HG03064 (cell line): Measurements from ENCODE around the gene RAMACL.
A peak's percentile ranks its signal among the peaks of the same experiment; 100 is the strongest.
"Not testable (repeated sequence)": the region's sequence is repeated elsewhere in the genome, so short reads cannot be mapped to it uniquely, and the experiment has no call there.

ENCODE experiments used
- ATAC-seq: cut with Tn5 transposase; IDR thresholded peaks from one replicate; pipeline ENCODE4 v1.9.1; 2021; ENCODE audit warnings: low read depth; ENCODE audit not compliant: unreplicated experiment

Gene RAMACL

DNA sequence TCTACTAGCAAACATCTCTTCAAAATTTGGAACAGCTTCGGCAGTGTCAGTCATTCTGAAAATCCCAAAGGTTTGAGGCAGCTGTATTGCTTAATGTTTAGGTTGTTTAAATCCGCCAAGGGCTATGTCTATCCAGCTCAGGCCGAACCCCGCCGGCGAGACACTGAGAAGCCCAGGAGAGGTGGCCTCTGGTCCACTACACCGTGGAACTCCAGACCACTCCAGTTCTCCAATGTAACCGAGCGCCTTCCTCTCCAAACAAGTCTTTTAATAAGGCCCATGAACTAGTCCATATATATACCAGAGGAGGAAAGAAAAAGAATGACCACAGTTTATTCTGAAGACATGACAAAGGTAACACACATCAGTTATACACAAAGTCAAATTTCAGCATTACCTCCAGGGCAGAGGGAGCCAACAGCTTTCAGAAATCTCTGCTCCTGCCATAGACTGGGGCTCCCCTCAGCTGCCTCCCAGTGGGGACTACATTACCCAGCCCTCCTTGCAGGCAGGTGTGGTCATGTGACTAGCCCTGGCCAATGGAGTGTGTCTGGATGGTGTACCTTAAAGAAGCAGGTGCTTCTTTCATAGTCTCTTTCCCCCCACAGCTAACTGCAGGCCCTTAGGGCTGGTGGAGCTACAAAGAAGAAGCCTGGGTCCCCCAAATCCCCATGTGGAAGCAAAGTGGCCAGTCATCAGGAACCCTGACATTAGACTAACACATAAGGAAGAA lies at the start of gene RAMACL:
Gene RAMACL (minus strand): TSS at position 255 of the 733 bp plus-strand sequence. CDS start 201 bp downstream, at position 54.
- ATAC-seq: peak; percentile 58

DNA sequence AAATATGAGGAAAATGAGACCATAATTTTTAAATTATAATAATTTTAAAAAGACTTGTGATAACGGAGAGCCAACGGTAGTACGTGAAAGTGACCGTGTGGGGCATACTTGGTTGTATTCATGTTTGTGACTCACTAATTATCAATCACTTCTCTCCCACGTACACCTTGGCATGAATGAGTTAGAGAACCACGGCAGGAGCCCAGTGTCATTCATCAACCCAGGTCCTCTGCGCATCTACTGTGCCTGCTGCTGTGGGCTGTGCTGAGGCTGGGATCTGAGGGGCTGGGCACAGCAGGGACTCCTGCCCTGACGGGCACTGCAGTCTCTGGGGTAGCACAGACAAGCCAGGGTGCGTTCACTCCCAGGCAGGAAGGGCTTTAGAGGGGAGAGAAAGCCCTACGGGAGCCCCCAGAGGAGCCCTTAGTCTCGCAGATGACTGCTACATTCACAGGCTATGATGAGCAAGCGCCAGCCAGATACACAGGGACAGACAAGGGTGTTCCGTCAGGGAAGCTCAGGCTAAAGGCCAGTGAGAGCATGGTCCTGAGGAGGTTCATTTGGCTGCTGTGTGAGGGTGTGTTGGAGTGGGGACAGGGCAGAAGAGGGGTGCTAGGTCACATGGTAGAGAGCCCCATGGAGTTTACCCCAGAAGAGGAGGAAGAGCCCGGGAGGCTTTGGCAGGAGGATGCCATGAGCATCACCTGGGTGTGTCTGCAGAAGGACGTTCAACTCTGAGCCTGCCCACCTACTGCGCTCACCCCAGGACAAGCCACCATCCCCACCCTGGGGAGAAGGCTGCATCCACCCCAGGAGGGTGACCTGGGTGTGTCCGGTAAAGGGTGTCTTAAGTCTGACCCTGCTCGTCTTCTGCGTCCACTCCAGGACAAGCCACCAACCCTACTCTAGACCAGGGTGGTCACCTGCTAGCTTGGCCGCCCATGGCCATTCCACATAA lies 48.8 kb upstream of the RAMACL start:
- no peak for ATAC-seq

DNA sequence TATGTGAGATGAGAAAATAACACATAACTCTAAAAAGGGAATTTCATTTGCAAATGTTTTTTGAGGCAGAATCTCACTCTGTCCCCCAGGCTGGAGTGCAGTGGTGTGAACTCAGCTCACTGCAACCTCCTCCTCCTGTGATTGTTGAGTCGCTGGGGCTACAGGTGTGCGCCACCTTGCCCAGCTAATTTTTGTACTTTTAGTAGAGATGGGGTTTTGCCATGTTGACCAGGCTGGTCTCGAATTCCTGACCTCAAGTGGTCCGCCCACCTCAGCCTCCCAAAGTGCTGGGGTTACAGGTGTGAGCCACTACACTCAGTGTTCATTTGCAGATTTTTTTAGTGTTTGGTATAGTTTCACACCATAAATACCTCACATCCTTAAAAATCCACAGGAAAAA lies 48.1 kb upstream of the RAMACL start:
- ATAC-seq: not testable (repeated sequence)

DNA sequence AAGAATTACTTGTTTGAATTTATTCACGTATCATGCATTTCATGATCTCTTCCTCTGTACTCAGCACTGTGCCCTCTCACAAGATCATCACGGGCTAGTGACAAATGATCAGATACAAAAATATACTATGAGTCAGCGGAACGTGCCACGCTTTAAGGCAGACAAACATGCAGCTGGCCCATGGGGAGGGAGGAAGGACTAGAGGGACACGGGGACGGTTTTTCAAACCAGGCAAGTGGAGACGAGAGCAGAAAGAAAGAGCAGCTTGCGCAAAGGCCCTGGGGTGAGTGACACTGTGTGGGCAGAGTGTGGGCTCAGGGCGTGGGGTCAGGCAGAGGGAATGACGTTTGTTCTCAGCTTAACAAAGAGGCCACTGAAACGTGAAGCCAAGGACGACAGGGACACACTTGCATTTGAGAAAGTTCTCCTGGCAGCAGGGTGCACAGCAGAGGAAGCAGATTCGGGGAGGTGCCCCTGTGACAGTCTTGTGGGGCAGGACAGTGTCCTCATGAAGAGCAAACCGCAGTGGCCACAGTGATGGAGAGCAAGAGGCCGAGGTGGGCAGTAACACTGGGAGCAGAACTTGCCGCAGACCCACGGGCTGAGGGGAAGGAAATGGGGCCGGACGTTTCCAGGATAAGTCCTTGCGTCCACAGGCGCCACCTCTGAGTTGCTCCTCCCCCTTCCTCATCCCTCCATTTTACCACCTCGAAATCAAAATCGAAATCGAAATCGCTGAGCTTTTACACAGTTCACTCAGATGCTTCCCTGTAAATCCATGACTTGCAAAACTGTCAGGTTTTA lies 47.5 kb upstream of the RAMACL start:
- no peak for ATAC-seq

DNA sequence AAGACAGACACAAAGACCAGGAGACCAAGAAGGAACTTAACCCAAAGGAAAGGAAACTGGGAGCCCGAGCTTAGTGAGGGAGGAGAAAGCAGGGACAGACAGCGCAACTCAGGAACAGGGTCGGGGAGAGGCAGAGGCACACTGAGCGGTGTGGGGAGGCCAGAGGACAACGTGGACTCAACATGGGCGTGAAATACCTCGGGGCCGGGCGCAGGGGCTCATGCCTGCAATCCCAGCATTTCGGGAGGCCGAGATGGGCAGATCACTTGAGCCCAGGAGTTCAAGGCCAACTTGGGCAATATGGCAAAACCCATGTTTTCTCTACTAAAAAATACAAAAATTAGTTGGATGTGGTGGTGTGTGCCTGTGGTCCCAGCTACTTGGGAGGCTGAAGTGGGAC lies 46.3 kb upstream of the RAMACL start:
- ATAC-seq: no peak

DNA sequence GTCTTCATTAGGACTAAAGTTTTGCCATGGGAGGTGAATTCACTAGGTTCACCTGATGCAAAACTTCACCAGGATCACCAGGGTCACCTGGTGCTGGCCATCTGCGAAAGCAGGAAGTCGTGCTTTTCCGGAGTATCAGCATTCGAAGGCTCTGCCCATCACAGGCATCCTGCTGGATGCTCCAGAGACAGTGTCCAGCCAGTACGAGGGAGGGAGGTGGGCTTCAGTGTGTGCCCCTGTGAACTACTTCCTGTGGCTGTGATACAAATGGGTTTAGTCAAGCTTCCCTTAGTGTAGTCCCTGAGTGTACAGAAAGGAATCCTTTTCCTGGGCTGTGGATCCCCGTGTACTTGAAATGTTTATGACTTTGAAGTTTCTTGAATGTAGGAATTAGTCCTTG lies 44.0 kb upstream of the RAMACL start:
- ATAC-seq: no peak

DNA sequence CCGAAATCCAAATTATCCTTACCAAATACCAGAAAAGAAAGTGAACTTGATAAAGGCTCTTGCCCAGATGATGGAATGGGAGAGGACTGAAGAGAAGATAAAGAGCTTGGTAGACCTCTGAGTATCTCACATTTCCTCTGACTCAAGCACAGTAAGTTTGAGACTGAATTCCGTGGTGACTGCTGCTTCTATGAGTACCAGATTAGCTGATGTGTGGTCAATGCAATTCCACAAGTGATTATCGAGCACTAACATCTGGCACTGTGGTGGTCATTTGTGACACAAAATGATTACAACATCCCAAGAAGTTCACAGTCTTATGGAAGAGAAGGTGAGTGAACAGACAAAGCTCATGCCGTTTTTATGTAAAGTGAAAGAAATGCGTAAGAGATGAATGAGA lies 43.1 kb upstream of the RAMACL start:
- ATAC-seq: no peak

DNA sequence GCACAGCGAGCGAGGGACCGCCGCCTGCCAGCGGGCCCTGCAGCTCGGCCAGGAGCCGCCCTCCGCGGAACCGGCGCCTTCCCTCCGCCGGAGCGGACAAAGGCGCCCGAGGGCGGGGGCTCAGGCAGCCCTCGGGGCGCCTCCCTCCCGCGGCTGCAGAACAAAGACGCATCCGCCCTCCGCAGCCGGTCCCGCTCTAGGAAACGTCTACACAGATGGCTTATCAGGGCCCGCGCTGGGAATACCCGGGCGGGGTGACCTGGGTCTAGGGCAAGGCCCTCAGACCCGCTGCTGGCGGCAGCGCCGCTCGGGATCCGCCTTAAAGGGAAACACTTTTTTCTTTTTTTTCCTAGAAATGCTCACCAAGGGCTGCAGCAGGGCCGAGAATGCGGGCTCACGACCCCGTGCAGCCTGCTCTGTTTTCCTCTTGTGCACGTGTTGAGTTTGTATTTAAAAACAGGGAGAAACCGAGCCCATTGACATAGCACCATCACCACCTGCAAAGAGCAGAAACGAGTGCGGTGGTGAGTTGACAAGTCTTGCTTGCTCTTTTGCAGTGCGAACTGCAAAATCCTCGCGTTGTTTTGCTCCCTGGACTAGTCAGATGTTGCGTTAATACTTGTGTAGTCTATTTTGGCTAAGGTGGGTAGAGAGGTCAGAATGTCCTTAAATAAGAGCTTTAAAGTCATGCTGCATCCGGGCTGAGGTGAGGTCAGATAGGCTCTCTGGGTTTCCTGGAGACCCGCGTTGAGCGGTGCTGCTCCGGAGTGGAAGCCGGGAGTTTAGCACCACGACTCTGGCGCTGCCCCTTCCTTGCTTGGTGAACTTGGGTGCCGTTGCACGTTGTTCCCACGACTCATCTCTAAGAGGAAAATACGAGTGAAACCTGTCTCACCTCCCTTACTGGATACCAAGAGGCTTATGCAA lies 41.7 kb upstream of the RAMACL start:
- peak; percentile 32 for ATAC-seq

DNA sequence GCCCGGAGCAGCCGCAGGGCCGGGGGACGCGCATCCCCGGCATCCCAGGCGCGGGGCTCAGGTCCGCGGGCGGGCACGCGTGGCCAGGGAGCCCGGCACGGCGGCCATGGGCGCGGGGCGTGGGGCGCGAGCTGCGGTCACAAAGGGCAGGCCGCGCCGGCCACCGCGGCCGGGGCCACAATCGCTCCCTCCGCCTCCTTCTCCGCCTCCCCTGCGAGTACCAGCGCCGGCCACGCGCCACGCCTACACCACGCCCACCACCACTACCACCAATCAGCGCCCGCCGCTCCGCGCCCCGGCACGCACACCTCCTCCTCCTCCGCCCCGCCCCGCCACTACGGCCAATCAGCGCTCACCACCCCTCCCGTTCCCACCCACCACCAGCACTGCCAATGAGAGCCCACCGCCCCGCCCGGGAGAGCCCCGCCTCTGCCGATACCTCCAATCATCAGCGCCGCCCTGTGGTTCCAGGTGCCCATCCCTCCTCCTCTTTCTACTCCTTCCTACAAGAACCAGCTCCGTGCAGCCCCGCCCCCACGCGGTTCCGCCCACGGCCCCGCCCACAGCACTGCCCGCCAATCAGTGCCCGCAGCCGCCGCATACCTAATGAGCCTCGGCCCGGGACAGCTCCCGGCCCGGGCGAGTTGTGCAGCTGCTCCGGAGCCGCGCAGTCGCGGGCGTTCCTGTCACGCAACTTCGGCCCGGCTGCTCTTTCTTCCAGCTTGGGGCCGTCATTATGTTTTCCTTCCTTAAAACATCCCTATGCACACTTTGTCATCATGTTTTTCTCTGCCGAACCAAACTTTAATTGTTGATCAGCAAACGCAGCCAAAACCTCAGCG lies 40.8 kb upstream of the RAMACL start, which contains the start of gene RPS6KA2:
Gene RPS6KA2 (minus strand): TSS at position 219 of the 842 bp plus-strand sequence. CDS start 232 bp downstream, outside the sequence.
- peak; percentile 88 for ATAC-seq

DNA sequence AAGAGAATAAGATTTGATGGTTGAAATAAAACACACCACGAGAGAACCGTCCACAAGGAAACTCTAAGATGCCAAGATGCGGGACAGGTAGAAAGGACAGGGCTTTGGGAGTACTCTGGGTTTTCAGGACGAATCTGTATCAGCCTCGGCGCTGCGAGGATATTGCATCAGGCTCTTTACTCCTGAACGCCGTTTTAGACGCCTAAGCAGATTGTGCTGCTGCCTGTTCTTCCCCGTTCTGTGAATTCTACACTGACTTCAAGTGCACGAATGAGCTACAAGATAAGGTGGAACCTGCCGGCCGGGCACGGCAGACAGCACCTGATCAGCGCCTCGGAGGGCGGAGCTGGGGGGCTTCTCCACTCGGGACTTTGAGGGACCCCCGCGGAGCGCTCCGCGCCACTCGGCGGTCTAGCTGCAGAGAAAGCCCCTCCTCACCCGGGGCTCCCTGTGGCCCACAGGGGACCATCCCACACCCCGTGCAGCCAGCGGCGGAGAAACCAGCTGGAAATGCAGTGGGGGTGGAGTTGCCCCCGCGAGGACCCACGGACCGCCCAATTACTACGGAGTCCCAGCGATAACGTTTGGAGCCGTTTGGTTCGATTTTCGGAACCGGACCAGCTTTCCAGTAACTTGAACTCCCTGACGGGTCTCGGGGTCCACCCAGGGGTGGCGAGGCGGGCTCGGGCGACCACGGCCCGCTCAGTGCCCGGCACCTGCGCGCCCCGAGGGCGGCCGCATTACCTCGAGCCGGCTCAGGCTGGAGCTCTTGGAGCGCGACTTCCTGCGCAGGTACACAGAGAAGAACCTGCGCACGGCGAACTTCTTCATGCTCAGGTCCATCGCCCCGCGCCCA lies 39.9 kb upstream of the RAMACL start:
- ATAC-seq: peak; percentile 3

DNA sequence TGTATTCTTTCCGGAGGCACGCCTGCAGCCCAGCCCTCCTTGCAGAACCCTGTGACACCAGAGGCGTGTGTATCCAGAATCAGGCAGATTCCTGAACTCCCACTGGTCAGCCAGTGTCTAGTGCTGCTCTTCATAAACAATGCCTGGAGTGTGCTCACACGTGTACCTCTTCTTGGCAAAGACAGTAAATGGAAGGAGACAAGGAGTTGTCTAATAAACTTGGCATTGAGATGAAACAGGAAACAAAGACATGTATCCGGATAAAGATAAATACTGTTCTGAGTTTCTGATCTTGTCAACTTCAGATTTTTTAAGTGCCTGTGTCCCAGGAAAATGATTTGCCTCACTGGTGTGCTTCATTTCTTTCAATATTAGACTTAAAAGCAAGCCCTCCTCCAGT lies 38.9 kb upstream of the RAMACL start:
- ATAC-seq: no peak

DNA sequence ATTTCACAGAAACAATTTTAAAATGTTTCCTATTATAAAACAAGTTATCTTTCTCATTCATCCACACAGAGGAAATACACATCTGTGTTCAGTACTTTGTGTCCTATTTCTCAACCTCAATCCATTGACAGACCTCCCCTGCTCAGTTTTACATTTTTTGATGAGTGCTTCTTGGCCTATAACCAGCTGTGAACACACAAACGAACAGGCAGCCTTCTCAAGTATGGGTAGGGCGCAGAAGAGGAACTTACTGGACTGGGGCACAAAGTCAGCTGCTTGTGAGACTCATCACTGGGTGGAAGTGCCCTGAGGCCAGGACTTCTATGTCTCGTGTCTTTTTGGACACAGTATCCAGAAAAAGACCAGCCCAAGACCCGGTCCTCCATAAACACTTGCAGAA lies 37.8 kb upstream of the RAMACL start:
- ATAC-seq: no peak

DNA sequence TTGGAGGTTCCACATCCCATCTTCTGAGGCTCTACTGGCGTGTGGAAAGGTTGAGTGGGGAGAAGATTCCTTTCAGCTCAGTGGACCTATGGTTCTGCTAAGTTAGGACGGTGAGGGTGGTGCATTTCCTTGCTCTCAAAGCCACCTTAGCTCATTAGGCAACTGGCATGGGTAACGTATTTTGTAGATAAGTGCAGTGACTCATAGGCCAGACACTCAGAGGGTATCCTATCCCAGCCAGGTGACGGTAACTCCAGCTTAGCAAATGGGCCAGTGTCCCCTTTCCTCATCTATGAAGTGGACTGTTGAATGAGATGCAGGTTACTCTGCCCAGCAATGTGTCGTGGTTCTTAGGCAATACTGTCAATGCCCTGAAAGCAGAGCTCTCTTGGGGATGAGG lies 36.8 kb upstream of the RAMACL start:
- no peak for ATAC-seq

DNA sequence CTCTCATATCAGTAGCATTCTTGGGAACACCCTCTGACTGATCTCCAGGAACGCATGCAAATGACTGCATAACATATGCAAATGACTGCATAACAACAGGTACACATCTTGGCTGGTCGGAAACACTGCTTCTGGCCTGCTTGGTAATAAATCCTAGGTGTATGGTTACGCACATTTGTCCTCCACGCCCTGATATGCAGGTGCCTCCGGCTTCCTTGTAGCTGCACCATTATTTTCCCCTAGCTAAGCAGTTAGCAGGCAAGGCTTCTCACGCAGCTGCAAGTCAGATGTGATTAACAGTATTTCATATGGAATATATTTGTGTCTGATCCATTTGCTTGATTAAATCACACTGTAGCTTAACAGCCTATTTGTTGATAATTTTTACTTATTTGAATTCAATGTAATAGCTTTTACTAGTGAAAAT lies 34.6 kb upstream of the RAMACL start:
- no peak for ATAC-seq

DNA sequence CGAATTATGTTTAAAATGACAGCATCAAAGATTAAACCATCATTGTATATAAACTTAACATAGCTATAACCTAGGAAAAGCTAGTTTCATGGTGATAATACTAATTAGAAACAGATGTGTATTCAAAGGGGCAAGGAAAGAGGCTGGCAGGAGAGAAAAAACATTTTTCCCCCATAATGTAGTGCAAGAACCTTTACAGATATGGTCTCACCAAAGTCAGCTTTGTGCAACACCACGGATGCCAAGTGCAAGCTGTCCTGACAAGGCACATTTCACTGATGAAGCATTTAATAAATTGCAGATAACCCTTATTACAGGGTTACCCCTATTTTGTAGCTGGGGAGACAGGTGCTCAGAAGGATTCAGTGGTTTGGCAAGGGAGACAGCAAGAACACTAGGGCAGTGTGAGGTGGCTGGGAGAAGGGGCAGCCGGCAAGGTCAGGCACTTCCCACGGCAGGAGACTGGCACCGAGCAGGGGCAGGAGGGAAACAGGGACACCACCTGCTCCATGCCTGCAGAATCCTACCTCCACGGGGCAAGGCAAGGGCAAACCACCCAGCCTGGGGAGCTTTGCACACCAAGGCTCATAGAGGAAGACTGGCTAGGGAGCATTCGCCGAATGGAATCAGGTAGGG lies 34.1 kb upstream of the RAMACL start:
- no peak for ATAC-seq

DNA sequence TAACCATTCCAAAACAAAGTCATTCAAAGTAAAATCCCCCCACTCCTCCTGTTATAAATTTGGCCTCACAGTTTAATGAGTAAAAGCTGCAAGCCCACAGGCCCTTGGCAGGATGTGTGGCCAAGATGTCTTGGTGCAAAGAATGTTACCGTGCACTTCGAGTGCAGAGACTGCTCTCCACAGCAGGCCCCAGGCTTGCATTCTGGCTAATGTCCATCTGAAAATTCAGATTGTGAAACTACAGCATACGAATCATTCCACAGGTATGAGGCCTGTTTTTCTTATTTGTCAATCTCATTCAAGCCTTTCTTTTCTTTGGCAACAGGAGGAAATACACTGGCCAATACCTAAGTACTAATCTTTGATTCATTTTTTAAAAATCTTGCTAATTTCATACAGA lies 33.4 kb upstream of the RAMACL start:
- ATAC-seq: no peak
